GM12874 (cell line): ENCODE data around the gene OR6A2.

Experiments
- TF ChIP-seq, protein P1 (sequence below): IDR thresholded peaks from 2 replicates; pipeline ENCODE4 v1.5.1; 2011; ENCODE audit warnings: low read depth, mild to moderate bottlenecking, control low read depth, low read length, moderate library complexity; ENCODE audit not compliant: insufficient read depth

The OR6A2 gene

DNA sequence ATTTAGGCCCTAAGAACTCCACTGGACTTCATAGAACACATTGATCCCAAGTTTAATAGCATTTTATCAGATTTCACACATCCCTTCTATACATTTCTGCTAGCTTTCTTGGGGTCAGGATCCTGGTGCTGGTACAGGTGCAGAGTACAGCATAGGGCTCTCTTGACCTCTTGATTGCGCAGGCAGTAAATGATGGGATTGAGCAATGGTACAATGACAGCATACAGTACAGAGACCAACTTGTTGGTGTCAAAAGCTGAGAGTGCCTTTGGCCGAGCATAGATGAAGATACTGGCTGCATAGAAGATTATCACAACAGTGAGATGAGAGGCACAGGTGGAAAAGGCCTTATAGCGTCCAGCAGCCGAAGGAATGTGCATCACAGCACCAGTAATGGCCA lies 4.8 kb downstream of the OR6A2 start:
- TF ChIP-seq, protein P1, sequence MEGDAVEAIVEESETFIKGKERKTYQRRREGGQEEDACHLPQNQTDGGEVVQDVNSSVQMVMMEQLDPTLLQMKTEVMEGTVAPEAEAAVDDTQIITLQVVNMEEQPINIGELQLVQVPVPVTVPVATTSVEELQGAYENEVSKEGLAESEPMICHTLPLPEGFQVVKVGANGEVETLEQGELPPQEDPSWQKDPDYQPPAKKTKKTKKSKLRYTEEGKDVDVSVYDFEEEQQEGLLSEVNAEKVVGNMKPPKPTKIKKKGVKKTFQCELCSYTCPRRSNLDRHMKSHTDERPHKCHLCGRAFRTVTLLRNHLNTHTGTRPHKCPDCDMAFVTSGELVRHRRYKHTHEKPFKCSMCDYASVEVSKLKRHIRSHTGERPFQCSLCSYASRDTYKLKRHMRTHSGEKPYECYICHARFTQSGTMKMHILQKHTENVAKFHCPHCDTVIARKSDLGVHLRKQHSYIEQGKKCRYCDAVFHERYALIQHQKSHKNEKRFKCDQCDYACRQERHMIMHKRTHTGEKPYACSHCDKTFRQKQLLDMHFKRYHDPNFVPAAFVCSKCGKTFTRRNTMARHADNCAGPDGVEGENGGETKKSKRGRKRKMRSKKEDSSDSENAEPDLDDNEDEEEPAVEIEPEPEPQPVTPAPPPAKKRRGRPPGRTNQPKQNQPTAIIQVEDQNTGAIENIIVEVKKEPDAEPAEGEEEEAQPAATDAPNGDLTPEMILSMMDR = no peak

DNA sequence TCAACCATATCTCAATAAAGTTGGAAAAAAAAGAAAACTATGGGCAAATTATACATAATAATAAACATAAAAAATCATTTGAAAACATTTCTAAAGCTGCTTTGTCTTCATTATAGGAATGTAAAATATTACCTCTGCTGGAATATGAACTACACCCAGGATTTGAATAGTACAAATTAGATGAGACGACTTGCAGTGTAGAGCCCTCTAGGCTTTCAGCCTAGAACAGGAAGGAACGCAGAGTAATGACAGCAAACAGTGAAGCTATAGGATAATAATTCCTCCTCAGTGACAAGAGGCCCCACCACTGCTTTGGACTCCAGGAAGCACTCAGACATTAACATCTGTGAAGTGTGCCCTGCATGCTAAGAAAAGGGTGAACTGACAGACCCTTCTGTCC lies 8.9 kb downstream of the OR6A2 start:
- TF ChIP-seq, protein P1 = no peak

DNA sequence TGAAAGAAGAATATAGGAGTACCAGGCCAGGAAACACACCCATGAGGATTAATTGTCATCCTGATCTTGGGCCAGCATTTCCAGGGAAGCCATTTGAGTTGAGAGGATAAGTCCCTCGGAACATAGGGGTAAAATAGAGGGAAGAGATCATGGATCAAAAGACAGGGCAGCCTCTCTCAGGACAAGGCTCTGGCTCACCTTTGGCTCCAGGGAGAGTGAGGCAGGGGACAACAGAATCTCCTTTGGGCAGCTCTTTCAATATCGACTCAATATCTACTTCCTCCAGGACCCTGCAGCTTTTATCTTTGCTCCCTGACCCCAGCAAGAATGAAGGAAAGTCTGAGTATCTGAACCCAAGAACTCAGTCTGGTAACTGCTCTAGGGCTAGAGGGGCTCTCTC lies 16.8 kb downstream of the OR6A2 start, which contains the start of gene OR2AG1:
TSS of gene OR2AG1 (plus strand) at position 301 of the 400 bp plus-strand sequence. CDS start 2,018 bp downstream, outside the sequence.
- TF ChIP-seq, protein P1 = no peak

DNA sequence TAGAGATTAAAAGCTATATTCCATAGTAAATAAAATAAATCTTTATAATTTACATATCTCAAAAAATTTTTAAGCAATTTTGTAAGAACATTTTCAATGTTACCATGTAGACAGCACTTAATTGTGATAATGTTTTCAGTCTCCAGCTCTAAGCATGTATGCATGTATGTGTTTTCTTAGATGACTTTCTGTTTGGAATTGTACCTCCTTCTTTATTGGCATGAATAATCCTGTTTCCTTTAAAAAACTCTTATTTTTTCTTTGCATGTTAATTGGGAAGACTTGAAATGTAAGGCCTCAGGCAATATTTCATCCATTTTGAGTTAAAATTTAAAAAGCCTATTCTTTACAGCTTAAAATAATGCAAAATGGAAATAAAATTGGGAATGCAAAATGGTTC lies 18.7 kb downstream of the OR6A2 start:
- TF ChIP-seq, protein P1 = no peak

DNA sequence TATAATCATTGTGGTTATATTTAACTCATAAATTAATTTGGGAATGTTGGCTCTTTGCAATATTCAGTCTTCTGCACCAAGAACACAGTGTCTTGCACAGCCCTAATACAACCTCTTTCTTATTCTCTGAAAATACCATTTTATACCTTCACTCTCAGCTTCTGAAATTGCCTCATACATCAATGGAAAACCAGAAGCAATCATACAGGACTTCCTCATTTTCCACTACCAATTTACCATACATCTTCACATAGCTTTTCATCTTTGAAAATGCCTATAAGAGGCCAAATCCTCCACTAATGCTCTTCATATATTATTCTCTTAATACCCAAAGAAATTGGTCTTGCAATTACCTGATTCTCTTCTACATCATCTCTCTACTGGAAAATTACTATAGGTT lies 21.0 kb downstream of the OR6A2 start:
- TF ChIP-seq, protein P1 = no peak

DNA sequence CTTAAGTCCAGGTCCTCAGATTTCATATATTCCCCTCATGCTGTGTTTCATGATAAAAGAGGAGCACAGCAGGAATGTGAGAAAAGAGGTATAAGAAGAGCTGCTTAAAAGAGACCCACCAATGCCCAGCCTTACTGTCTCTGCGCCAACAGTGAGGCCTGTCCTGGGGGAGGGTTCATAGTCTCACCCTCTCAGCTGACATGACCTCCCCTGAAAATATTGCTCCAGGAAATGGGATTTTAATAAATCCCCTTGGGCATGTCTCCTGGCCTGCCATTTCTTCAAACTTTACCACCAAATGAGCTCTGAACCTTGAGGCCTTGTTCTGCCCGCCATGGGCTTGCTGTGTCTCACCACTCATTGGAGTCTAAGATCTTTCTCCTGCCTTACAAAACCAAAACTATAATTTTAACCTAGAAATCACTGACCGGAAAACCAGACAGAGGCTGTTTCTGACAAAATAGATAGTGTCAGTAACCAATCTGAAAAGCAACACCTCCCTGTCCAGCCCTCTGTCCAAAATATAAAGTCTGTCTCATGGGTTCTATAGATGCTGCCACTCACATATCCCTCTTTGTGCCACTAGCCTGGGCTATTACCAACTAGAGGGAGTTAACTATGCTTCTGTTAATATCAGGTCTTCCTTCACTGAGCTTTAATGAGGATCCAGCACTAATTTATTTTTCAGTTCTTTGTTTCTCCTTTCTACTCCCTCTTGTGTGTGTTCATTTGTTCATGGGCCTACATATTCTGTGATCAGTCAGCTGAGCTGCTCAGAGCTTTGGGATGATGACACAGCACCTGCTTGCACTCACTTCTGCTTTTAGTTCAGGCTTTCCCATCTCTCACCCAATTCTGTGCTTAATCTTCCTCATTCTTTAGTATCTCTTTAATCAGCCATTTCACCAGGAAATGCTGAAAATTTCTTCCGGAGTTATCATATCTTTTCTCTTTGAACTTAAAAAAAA lies 27.3 kb downstream of the OR6A2 start, which contains the start of gene OR2AG2:
TSS of gene OR2AG2 (minus strand) at position 51 of the 968 bp plus-strand sequence. CDS start 3,019 bp downstream, outside the sequence.
- TF ChIP-seq, protein P1 = no peak

DNA sequence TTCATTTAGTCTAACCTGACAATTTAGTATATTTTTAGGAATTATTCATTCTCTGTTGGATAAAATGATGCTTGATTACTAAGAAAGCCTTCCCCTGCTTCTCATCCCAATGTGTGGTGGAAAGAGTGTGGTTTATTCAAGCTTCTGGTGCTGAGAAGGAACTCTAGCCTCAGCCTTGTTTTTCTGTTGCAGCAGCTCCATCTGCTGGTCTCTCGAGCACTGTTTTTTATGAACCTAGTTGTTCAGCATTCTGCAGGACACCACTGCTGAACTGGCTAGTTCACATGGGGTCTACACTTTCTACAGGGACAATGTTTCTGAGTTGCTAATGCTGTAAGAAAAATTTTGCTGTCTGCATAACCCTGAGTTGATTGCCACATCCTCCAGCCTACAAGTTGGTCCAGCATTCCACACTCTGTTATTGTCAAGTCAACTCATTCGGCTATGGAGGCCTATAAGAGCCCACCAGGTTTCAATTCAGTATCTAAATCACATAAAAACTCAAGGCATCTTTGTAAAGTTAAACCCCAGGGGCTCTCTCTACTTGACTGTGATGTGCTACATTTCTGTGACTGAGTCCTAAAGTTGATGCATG lies 42.0 kb downstream of the OR6A2 start:
- TF ChIP-seq, protein P1 = peak; percentile 65
